ENCODE data around the gene TRAK1.

Gene TRAK1

DNA sequence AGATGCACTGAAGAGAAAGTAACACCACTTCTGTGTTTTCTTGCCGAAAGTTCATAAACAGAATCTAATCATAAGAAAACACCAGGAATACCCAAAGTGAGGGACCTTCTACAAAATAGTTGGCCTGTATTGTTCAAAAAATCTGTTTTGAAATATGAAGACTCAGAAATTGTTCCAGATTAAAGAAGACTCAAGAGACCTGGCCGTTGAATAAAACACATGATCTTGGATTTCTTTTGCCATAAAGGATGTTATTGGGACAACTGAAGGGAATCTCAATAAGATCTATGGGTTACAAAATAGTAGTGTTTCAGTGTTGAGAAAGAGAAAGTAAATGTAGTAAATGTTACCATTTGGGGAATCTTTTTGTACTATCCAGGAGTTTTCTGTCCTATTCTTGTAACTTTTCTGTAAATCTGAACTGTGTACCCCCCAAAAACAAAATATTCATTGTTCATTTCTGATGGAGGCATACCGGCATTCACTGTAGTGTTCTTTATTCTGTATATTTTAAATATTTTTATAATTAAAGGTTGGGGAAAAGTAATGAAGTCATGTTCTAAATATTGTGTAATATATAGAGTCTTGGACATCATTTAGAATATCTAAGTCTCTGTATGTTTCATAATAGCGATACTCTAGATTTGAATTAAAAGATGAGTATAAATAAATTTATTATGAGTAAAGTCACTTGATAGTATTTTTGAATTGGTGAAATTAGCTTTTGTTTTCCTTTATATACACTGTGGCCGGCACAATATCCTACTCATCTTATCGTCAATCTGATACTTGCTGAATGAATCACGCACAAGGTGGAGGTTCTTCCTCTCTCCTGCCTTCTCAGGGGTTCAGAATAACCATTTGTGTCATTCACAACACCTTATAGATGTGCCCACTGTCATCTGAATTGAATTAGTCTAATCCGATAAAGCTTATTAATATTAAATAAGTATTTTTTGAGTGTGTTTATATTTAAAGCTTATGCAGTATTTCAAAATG, 66.7 kb downstream of the TRAK1 start:
- no peak for DNase-seq (ENCODE audit: low spot score)

DNA sequence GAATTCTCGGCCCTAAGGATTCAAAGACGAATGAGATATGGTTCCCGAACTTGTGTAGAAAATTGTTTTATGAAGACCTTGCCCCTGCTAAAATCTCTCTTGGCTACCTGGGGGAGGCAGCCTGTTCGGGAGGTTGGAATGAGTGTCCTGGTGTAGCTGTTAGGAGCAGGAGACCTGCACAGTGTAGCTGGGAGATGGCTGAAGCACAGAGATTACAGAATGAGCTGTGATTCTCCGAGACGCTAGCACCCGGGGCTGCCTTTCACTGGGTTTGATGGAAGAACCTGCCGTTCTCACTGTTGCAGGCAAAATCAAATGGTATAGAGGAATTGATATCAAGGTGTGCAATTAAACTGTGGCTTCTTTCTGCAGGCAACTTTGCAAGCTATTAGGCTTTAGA, 68.0 kb downstream of the TRAK1 start:
- no peak for DNase-seq (ENCODE audit: low spot score)

DNA sequence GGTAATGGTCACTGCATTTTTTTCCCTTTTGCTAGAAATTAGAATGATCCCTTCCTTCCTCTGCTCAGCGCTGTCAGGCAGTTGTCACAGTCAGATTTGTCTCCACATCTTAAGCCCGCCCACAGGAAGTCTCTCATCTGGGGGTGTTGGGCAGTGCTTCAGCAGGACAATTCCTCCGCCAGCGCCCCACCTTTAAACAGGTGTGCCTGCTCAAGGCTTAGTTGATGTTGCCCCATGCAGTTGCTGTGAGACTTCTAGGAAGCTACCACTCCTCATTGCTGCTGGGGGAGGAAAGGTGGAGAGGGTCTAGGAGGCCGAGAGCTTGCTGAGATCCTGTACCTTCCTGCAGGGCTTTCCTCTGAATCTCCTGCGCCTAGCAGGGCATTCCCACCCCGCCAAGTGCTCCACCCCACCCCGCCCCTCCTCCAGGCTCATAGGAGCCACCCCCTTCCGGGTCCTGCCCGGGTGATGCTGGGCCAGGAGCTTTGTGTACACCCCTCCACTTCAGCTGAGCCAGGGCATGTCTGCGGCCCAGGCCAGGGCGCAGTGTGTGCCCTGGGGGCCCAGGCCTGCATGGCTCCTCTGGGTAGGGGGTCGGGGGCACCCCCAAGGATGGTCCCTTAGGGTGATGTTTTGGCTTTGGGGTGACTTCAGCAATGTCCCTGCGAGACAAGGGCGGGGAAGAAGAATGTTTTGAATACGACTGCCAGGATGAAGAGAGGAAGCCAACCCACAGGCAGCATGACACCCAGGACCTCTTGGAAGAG, 68.7 kb downstream of the TRAK1 start:
- DNase-seq (ENCODE audit: low spot score): no peak

GRCh38 chr3:42161050-42161935, 70.1 kb downstream of the TRAK1 start:
- no peak for DNase-seq (ENCODE audit: low spot score)

DNA sequence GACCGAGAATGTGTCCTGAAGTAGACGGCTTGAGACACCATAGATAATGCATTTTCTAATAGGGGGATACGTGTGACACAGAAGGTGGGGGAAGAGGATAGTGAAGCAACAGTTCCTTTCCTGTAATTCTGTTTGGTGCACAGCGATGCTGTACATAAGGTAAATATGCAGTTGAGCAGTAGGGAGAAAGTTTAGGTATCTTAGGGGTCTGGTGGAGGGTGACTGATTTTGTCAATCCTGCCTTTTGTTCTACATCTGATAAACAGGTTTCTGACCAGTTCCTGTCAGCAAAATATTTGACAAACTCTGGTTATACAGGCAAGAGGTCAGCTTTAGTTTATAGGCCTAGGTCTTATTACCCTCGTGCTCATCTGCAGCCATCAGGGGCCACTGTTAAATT, 71.3 kb downstream of the TRAK1 start:
- no peak for DNase-seq (ENCODE audit: low spot score)

DNA sequence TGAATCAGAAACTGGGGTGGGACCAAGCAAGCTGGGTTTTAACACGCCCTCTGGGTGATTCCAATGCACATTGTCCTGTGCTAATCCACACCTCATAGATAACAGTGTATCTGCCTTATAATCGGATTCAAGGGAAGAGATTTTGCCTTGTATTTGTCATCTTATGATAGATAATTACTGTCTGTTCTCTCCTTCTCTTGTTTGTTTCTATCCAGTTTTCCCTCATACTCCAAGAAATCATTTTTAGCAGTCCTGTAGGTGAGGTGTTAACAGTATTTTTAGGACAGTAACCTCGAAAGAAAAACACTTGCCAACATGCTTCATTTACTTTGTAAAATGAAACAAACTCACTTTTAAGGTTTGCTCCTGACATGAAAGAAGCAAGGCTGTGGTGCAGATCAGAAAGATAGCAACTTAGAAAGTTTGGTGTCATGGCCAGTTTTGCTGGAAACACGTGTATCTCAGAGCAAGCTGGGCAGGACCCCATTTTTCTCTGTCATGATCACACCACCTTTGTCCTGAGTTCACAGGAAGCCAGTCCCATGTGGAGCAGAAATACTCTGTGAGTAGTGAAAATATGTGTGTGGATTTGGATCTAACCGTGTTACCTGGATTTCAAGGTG, 72.6 kb downstream of the TRAK1 start:
- no peak for DNase-seq (ENCODE audit: low spot score)

GRCh38 chr3:42164656-42165055, 73.5 kb downstream of the TRAK1 start:
- no peak for DNase-seq (ENCODE audit: low spot score)

DNA sequence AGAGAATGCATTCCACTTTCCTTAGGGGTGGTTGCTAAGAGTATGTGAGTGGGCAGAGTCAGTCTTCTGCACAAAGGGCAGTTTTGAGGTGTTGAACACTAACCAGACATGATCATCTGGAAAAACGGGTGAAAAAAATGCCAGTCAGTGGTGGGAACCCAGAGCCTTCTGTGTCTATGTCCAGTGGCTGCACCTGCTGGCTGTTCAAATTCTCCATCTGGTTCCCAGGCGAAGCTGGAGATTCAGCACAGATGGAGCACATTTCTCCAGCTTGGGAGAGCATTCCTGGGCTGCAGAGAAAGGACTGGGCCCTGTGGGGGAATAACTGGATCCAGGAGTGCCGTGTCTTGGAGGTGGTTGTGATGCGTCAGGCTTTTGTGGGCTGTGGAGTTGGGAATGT, 74.1 kb downstream of the TRAK1 start:
- no peak for DNase-seq (ENCODE audit: low spot score)

DNA sequence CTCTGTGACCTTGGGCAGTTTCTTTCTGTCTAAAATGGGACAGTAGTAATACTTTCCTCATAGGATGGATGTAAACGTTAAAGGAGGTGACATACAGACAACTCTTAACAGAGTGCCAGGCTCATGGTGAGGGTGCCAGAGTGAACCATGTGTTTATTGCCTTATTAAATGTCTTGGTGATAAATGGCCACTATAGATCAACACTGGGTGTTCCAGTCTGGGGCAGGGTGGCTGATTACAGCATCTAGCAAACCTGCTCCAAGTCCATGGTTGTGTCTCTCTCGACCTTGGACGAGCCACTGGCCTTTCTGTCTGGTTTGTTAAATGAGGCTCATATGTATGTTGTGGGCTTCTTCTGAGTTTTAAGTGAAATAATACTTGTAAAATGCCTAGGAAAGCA, 75.1 kb downstream of the TRAK1 start:
- DNase-seq (ENCODE audit: low spot score): no peak

GRCh38 chr3:42166662-42167300, 75.6 kb downstream of the TRAK1 start:
- no peak for DNase-seq (ENCODE audit: low spot score)

DNA sequence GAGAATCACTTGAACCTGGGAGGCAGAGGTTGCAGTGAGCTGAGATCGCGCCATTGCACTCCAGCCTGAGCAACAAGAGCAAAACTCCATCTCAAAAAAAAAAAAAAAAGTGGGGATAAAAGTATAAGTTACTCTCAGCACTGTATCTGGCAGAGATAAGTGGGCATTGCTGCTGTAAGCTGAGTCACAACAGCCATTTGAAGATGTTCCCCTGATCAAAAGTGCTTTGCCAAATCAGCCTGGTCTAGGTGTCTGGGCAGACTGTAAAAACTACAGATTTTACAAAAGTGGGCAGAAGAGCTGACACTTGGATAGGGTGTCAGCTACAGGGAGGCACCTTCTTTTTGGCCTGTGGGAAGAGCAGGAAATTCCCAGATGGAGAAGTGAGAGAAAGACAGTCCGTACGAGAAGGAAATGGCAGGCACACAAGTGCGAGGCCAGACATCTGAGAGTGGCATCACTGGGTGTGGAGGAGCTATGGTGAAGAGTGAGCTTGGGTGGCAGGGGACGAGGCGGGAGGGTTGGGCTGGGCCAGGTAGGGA, 78.5 kb downstream of the TRAK1 start:
- no peak for DNase-seq (ENCODE audit: low spot score)

DNA sequence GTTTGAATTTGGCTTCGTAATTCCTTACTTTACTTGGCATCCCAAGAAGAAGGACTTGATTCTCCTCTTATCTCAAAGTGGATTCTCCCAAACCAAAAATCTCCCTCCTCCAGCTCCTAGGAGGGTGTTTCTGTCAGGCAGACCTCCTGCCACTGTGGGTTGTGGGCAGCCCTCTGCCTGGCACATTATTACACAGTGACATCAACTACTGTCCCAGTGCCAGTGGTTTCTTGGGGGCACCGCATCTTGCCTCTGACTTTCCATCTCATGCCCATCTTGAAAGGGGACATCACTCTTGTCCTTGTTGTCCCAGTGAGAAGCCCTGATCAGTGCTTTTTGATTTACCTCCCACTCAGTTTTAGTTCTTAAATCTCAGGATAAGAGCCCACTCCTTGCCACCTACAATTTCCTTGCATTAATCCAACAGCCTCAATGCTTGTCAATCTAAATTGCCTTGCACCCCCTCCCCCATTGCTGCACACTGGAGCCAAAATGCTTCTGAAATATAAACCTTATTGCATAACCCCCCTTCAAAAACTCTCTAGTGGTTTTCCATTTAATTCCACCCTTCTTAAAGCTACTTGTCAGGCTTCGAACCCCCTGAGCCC, 81.0 kb downstream of the TRAK1 start:
- DNase-seq (ENCODE audit: low spot score): no peak

DNA sequence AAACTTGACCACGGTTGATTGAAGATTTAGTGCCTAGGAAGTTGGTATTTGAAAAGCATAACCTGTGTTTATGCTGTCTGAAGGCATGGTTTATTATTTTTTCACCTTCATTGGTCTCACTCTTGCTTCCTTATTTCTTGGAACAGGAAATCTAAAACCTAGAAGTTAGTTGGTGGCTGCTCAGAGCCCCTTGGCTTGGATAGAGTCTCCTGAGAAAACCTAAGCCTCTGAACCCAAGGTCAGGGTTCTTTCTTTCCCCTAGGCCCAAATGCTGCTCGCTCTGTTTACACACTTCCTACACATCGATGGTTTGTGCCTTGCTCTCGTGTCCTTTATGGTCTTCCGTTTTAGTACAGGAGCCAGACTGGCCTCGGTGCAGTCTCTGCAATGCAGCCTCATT, 82.2 kb downstream of the TRAK1 start:
- DNase-seq (ENCODE audit: low spot score): no peak

GRCh38 chr3:42174679-42175385, 83.7 kb downstream of the TRAK1 start:
- no peak for DNase-seq (ENCODE audit: low spot score)

- no peak for DNase-seq (ENCODE audit: low spot score)
Observed at GRCh38 chr3:42175386-42176240, 84.5 kb downstream of the TRAK1 start.

GRCh38 chr3:42176242-42177034, 85.3 kb downstream of the TRAK1 start:
- DNase-seq (ENCODE audit: low spot score): no peak

GRCh38 chr3:42177068-42177800, 86.1 kb downstream of the TRAK1 start:
- DNase-seq (ENCODE audit: low spot score): no peak

Measured in RKO (cell line).